A673 (cell line): ENCODE data around the gene TDRD5. TPM values are rescaled to one million over a fixed set of nuclear protein-coding genes. Genes with fewer than 3 reads are reported as not detected.

ENCODE experiments used
- BruUV-seq: library from RNA; stranded (reverse); fragments of 400-500 nt; replicated peaks from 2 replicates; lab custom pipeline; 2021; lab: Mats Ljungman, UMichigan
- CTCF ChIA-PET: fragments of 300-600 bp; sonication (Branson Sonifier 250); formaldehyde crosslinking; loops from one replicate; lab custom pipeline; 2022; ENCODE audit warnings: antibody characterized with exemption; lab: Charles Lee
- POLR2A ChIA-PET: fragments of 300-600 bp; sonication (Branson Sonifier 250); formaldehyde crosslinking; loops from one replicate; lab custom pipeline; 2022; ENCODE audit warnings: antibody characterized with exemption; ENCODE audit not compliant: low non-redundant PET; lab: Charles Lee
- DNase-seq: peaks from one replicate; pipeline ENCODE4 v3.0.0-alpha.2; 2015; ENCODE audit warnings: low spot score
- H3K27ac ChIP-seq: fragments of 200-600 bp; sonication (generic); 2 replicates; pipeline ENCODE4 v1.5.1; 2016; ENCODE audit warnings: mixed run types, low read depth, mild to moderate bottlenecking, mixed read lengths, antibody characterized with exemption, low read length; ENCODE audit not compliant: poor library complexity, severe bottlenecking
- H3K27me3 ChIP-seq: fragments of 200-600 bp; sonication (generic); replicated peaks from 2 replicates; pipeline ENCODE4 v1.6.1; 2017; ENCODE audit warnings: mixed run types, low read depth, mild to moderate bottlenecking, mixed read lengths, antibody characterized with exemption, low read length; ENCODE audit not compliant: insufficient read depth, poor library complexity
- H3K36me3 ChIP-seq: fragments of 200-600 bp; sonication (generic); 2 replicates; pipeline ENCODE4 v1.6.1; 2016; ENCODE audit warnings: mixed run types, mild to moderate bottlenecking, mixed read lengths, antibody characterized with exemption, low read length; ENCODE audit not compliant: insufficient read depth, poor library complexity, severe bottlenecking
- H3K4me1 ChIP-seq: fragments of 200-600 bp; sonication (generic); 2 replicates; pipeline ENCODE4 v1.6.1; 2017; ENCODE audit warnings: mixed run types, mild to moderate bottlenecking, mixed read lengths, antibody characterized with exemption, low read length; ENCODE audit not compliant: insufficient read depth, poor library complexity, severe bottlenecking
- H3K4me3 ChIP-seq: fragments of 200-600 bp; sonication (generic); 2 replicates; pipeline ENCODE4 v1.5.1; 2016; ENCODE audit warnings: low read depth, mixed run types, mild to moderate bottlenecking, mixed read lengths, low read length; ENCODE audit not compliant: poor library complexity, severe bottlenecking
- H3K9me3 ChIP-seq: fragments of 200-600 bp; sonication (generic); 2 replicates; pipeline ENCODE4 v1.6.1; 2016; ENCODE audit warnings: mixed run types, low read depth, mild to moderate bottlenecking, mixed read lengths, antibody characterized with exemption, low read length; ENCODE audit not compliant: poor library complexity, severe bottlenecking
- CTCF ChIP-seq: fragments of 300-800, 200-600 bp; sonication (generic); conservative IDR thresholded peaks from 2 replicates; pipeline ENCODE4 v1.5.1; 2017; ENCODE audit warnings: low read depth, mild to moderate bottlenecking, antibody characterized with exemption, low read length, moderate library complexity, mixed read lengths
- EZH2 ChIP-seq: fragments of 200-600 bp; sonication (generic); IDR thresholded peaks from 2 replicates; pipeline ENCODE4 v1.6.1; 2017; ENCODE audit warnings: borderline replicate concordance, low read depth, mild to moderate bottlenecking, mixed read lengths, antibody characterized with exemption, low read length; ENCODE audit not compliant: poor library complexity, severe bottlenecking
- intact Hi-C: fragments of 100-400 bp; cut with micrococcal nuclease; formaldehyde crosslinking; loops from one replicate; pipeline ENCODE4 v1.10.0; 2022; ENCODE audit not compliant: unreplicated experiment
- total RNA-seq: library from RNA; stranded (reverse); gene quantifications from 2 replicates; pipeline ENCODE4 v1.2.3, GENCODE V29; 2021

Gene TDRD5
- total RNA-seq, 1 experiment from 2014 or later = not detected

DNA sequence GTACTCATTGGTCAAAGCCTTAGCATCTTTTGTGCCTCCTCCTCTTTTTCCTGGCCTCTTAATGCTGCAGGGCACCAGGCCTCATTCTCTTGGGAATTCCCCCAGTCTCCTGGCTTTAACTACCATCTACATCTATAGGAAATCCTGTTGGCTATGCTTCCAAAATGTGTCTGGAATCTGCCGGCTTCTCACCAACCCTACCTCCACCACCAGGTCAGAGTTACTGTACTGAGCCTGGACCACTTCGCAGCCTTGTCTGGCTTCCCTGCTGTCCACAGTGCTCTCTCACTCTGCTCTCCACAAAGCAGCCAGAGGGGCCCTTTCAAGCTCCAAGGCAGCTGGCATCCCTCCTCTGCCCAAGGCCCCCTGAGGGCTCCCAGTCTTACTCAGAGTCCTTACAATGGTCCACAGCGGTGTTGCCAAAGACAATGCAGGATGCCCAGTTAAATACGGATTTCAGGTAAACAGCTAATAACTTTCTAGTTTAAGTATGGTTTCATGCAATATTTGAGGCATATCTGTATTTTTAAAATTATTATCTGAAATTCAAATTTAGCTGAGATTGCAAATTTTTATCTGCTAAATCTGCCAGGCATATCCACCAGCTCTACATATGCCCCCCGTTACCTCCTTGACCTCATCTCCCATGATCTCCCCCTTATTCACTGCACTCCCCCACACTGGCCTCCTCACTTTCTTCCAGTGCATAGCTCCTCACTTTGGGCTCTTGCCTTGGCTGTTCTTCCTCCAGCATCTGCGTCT, 117.0 kb downstream of the TDRD5 start:
- intact Hi-C loops = loop anchor here (5.0 kb wide), 2 partner anchors 469 to 774 kb away; no protein-coding TSS in a partner anchor
- ChIA-PET CTCF (interaction anchor here (1.7 kb wide), 1 partner anchor 106 kb away, joined by 12 read pairs; no protein-coding TSS in a partner anchor), POLR2A (no interaction called here)
- no peaks in the 10 kb centered on the region for H3K9me3 ChIP-seq
- BruUV-seq = no TSS peak
- no peaks in the 10 kb centered on the region for H3K36me3 ChIP-seq
- no peak for TF ChIP-seq CTCF
- TF ChIP-seq EZH2 = no peak
- no peak overlapping the region for H3K27ac ChIP-seq
- H3K27me3 ChIP-seq = no peaks in the 10 kb centered on the region
- DNase-seq = no peak
- H3K4me1 ChIP-seq = no peaks in the 10 kb centered on the region
- H3K4me3 ChIP-seq = no peak overlapping the region

- TF ChIP-seq CTCF (no peak), EZH2 (no peak)
- BruUV-seq = no TSS peak
- CTCF ChIA-PET = interaction anchor here (0.5 to 1.7 kb wide), 4 partner anchors 56 to 522 kb away, joined by 4 to 13 read pairs (median 10); no protein-coding TSS in a partner anchor
- Histone ChIP-seq H3K9me3 (peaks cover 6% of the 10 kb centered on the region), H3K4me3 (no peak overlapping the region), H3K4me1 (no peaks in the 10 kb centered on the region), H3K36me3 (no peaks in the 10 kb centered on the region), H3K27me3 (no peaks in the 10 kb centered on the region), H3K27ac (no peak overlapping the region)
- DNase-seq = peak; percentile 66
- POLR2A ChIA-PET = interaction anchor here (0.6 to 0.8 kb wide), 2 partner anchors 25 to 105 kb away, joined by 4 to 5 read pairs; no protein-coding TSS in a partner anchor
- intact Hi-C loops = loop anchor here (5.0 kb wide), 2 partner anchors 467 to 772 kb away; no protein-coding TSS in a partner anchor
Measured at GRCh38 chr1:179709841-179710329, 118.3 kb downstream of the TDRD5 start.

- H3K36me3 ChIP-seq = no peaks in the 10 kb centered on the region
- H3K27me3 ChIP-seq = no peaks in the 10 kb centered on the region
- intact Hi-C loops = no loop called here
- BruUV-seq = no TSS peak
- no peaks in the 10 kb centered on the region for H3K4me1 ChIP-seq
- POLR2A ChIA-PET = no interaction called here
- peaks cover 23% of the 10 kb centered on the region for H3K9me3 ChIP-seq
- H3K27ac ChIP-seq = no peak overlapping the region
- no peak overlapping the region for H3K4me3 ChIP-seq
- DNase-seq = no peak
- CTCF ChIA-PET = no interaction called here
- no peak for TF ChIP-seq EZH2
- TF ChIP-seq CTCF = no peak
Measured at GRCh38 chr1:179714159-179714558, 122.5 kb downstream of the TDRD5 start.
